Adipocyte (in vitro differentiated cells): Measurements from ENCODE around the gene BLOC1S4.

Experiments
- DNase-seq: peaks from one replicate; pipeline ENCODE4 v3.0.0-alpha.2; 2015; ENCODE audit warnings: low read depth
- H3K27me3 ChIP-seq: replicated peaks from 2 replicates; pipeline ENCODE4 v1.7.0; 2013; ENCODE audit warnings: mild to moderate bottlenecking, low read length, moderate library complexity; ENCODE audit not compliant: control insufficient read depth, insufficient read depth
- H3K36me3 ChIP-seq: 2 replicates; pipeline ENCODE4 v1.7.0; 2013; ENCODE audit warnings: low read length, mild to moderate bottlenecking, moderate library complexity; ENCODE audit not compliant: control insufficient read depth, insufficient read depth, severe bottlenecking
- H3K4me1 ChIP-seq: 2 replicates; pipeline ENCODE4 v1.7.0; 2013; ENCODE audit warnings: mild to moderate bottlenecking, low read length, moderate library complexity; ENCODE audit not compliant: control insufficient read depth, insufficient read depth
- H3K4me3 ChIP-seq: 2 replicates; pipeline ENCODE4 v1.7.0; 2013; ENCODE audit warnings: mild to moderate bottlenecking, low read length, moderate library complexity
- H3K9ac ChIP-seq: 2 replicates; pipeline ENCODE4 v1.7.0; 2013; ENCODE audit warnings: mild to moderate bottlenecking, low read length, moderate library complexity
- H3K9me3 ChIP-seq: 2 replicates; pipeline ENCODE4 v1.7.0; 2013; ENCODE audit warnings: mild to moderate bottlenecking, low read length, moderate library complexity; ENCODE audit not compliant: control insufficient read depth

Gene BLOC1S4

GRCh38 chr4:6693231-6694176, 22.5 kb upstream of the BLOC1S4 start, which contains the start of gene S100P:
TSS of gene S100P (plus strand) at chr4:6693878. CDS start at chr4:6693933, 55 bp downstream.
- Histone ChIP-seq H3K9ac (no peak within 1 kb of the TSS), H3K27me3 (no peaks in the 10 kb centered on the region), H3K9me3 (no peaks in the 10 kb centered on the region), H3K4me1 (peaks cover 29% of the 10 kb centered on the region), H3K4me3 (no peak within 1 kb of the TSS), H3K36me3 (no peaks in the 10 kb centered on the region)
- no peak for DNase-seq

DNA sequence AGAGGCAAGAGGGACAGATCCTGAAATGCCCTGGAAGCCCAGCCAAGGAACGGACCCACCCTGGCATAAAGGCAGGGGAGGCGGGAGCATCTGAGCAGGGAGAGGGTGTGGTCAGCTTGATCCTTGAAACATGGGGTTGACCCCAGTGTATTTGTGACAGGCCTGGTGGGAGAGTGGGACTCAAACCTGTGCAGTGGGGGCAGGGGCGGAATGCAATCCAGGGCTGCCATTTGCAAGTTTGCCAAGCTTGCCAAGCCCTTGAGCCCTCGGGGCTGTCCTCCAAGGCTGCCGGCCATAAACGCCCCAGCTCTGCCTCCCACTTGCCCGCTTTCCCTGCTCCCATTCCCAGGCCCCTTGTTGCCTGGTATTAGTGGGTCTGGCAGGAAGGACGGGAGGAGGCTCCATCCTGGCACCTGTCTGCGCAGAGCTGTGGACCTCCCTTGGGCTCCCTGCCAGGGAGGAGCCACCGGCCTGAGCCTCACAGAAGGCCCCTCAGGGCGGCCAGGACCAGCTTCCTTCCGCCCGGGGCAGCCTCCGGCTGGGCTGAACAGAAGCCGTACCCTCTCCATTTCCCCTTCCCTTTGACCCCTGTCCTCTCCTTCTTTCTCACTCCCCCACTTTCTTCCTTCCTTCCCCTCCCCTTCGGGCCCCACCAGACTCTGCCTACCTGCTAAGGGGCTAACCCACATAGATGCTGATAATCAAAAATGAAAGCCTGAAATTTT, 21.6 kb upstream of the BLOC1S4 start:
- no peak overlapping the region for H3K4me3 ChIP-seq
- no peaks in the 10 kb centered on the region for H3K9me3 ChIP-seq
- H3K9ac ChIP-seq = no peak overlapping the region
- H3K4me1 ChIP-seq = peaks cover 21% of the 10 kb centered on the region
- H3K27me3 ChIP-seq = no peaks in the 10 kb centered on the region
- peaks cover 2% of the 10 kb centered on the region for H3K36me3 ChIP-seq
- DNase-seq = no peak

DNA sequence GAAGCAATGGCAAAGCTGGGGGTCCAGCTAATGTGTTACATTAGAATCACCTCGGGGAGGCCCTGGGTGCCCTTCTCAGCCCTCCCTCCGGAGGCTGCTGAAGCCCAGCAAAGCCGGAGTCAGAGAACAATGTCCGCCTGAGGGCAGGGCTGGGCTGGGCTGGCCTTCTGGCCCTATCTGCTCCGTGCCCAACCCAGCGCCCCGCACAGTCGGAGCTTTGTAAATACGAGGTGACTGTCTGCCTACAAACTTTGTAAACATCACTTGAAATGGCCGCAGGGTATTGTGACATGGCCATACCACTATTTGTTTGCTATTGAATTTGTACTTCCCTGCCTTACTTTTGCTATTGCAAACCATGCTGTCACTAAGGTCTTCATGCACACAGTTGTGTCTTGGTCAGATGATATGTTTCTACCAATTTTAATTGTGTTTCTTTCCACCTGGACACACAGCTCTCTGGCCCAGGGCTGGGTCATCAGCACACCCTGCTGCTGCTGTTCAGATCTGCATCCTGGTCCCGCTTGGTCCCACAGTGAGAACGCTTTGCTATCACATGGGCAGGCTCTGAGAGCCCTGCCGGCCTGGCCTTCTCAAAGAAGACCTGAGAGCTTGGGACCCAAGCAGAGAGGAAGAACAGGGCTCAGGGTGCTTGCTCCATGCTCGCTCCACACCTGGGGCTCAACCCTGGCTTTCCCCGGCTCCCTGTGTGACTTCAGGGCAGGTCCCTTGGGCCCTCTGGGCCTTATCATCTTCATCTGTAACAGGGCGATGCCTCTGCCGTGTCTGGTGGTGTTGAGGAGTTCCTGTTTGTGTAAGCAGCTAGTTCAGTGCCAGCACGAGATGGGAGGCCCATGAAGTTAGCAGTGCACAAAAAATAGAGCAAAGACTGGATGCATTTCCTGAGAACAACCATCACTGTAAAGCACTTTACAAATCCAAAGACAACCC, 20.0 kb upstream of the BLOC1S4 start:
- Histone ChIP-seq H3K36me3 (peaks cover 7% of the 10 kb centered on the region), H3K4me1 (peaks cover 19% of the 10 kb centered on the region), H3K9ac (no peak overlapping the region), H3K4me3 (no peak overlapping the region), H3K27me3 (no peaks in the 10 kb centered on the region), H3K9me3 (no peaks in the 10 kb centered on the region)
- DNase-seq = no peak

- no peaks in the 10 kb centered on the region for H3K27me3 ChIP-seq
- no peak overlapping the region for H3K4me3 ChIP-seq
- peaks cover 7% of the 10 kb centered on the region for H3K36me3 ChIP-seq
- no peak for DNase-seq
- H3K9me3 ChIP-seq = no peaks in the 10 kb centered on the region
- H3K4me1 ChIP-seq = peaks cover 19% of the 10 kb centered on the region
- no peak overlapping the region for H3K9ac ChIP-seq
These were observed 19.4 kb upstream of the BLOC1S4 start for GRCh38 chr4:6696611-6697010.

- DNase-seq = no peak
- H3K9ac ChIP-seq = no peak overlapping the region
- no peaks in the 10 kb centered on the region for H3K27me3 ChIP-seq
- H3K9me3 ChIP-seq = no peaks in the 10 kb centered on the region
- H3K36me3 ChIP-seq = peaks cover 7% of the 10 kb centered on the region
- no peak overlapping the region for H3K4me3 ChIP-seq
- peaks cover 19% of the 10 kb centered on the region for H3K4me1 ChIP-seq
These were observed 18.8 kb upstream of the BLOC1S4 start for GRCh38 chr4:6697131-6697530.

GRCh38 chr4:6699388-6699787, 16.6 kb upstream of the BLOC1S4 start:
- Histone ChIP-seq H3K27me3 (no peaks in the 10 kb centered on the region), H3K9me3 (peaks cover 3% of the 10 kb centered on the region), H3K4me1 (peaks cover 12% of the 10 kb centered on the region), H3K4me3 (no peak overlapping the region), H3K9ac (no peak overlapping the region), H3K36me3 (peaks cover 10% of the 10 kb centered on the region)
- no peak for DNase-seq

GRCh38 chr4:6699903-6700302, 16.1 kb upstream of the BLOC1S4 start:
- Histone ChIP-seq H3K4me3 (no peak overlapping the region), H3K36me3 (peaks cover 10% of the 10 kb centered on the region), H3K9ac (no peak overlapping the region), H3K4me1 (peaks cover 13% of the 10 kb centered on the region), H3K9me3 (peaks cover 3% of the 10 kb centered on the region), H3K27me3 (no peaks in the 10 kb centered on the region)
- no peak for DNase-seq

DNA sequence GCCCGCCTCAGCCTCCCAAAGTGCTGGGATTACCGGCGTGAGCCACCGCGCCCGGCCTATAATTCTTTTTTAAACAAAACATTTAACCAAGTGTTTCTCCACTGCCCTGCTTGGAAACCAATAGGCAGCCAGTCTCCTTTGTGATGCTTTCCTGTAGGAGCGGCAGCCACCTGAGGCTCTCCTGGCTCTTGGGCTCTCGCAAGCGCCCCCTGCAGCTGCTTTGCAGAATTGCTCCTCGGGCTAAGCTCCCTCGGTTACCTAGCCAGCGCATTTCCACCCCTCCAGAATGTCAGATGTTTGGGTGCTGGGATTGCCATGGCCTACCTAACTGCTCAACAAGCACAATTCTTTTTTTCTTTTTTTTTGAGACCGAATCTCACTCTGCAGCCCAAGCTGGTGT, 14.6 kb upstream of the BLOC1S4 start:
- no peak for DNase-seq

DNA sequence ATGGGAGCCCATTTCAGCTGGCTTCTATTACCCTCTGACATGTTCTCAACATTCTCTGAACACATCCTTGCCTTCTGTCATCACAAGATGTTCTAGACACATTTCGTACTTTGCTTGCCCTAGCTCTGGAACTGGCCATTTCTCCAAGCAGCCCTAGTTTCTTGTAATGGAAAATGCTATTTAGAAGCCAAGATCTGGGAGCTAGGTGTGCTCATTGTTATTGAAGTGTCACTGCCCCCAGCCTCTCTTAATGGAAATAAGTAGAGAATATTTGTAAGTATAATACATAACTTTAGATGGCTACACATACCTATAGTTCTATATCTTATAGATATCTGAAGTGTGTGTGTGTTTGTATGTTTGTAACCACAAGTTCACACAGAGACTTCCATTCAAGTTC, 13.2 kb upstream of the BLOC1S4 start:
- Histone ChIP-seq H3K27me3 (no peaks in the 10 kb centered on the region), H3K4me1 (peaks cover 20% of the 10 kb centered on the region), H3K9ac (no peak overlapping the region), H3K9me3 (peaks cover 3% of the 10 kb centered on the region), H3K36me3 (peaks cover 13% of the 10 kb centered on the region), H3K4me3 (no peak overlapping the region)
- no peak for DNase-seq

More for the DNA sequence above, 14.6 kb upstream of the BLOC1S4 start:
- H3K4me1 ChIP-seq = peaks cover 13% of the 10 kb centered on the region
- no peak overlapping the region for H3K4me3 ChIP-seq
- no peaks in the 10 kb centered on the region for H3K27me3 ChIP-seq
- peaks cover 10% of the 10 kb centered on the region for H3K36me3 ChIP-seq
- H3K9me3 ChIP-seq = peaks cover 3% of the 10 kb centered on the region
- H3K9ac ChIP-seq = no peak overlapping the region

GRCh38 chr4:6703786-6704185, 12.2 kb upstream of the BLOC1S4 start:
- Histone ChIP-seq H3K4me1 (peaks cover 30% of the 10 kb centered on the region), H3K9me3 (peaks cover 3% of the 10 kb centered on the region), H3K27me3 (no peaks in the 10 kb centered on the region), H3K9ac (peak overlapping the region; percentile 3), H3K36me3 (peaks cover 16% of the 10 kb centered on the region), H3K4me3 (peak overlapping the region; percentile 20)
- DNase-seq = no peak
